Upper lobe of right lung (tissue), 1 donor: ENCODE data around the gene PLA2G4D. TPM values are rescaled to one million over a fixed set of nuclear protein-coding genes. Genes with fewer than 3 reads are reported as not detected.

Source experiments
- ATAC-seq: fragments of 200-7000 bp; cut with Tn5 transposase; one replicate; pipeline ENCODE4 v1.9.1; 2020; ENCODE audit warnings: mild to moderate bottlenecking, moderate library complexity
- DNase-seq: peaks from one replicate; pipeline ENCODE4 v3.0.0-alpha.2; 2020
- H3K27ac ChIP-seq: fragments of 200-600 bp; one replicate; pipeline ENCODE4 v1.8.0; 2022
- H3K27me3 ChIP-seq: fragments of 200-600 bp; one replicate; pipeline ENCODE4 v1.8.0; 2022; ENCODE audit warnings: mild to moderate bottlenecking
- H3K36me3 ChIP-seq: fragments of 200-600 bp; one replicate; pipeline ENCODE4 v1.8.0; 2022
- H3K4me1 ChIP-seq: fragments of 200-600 bp; one replicate; pipeline ENCODE4 v1.8.0; 2022
- H3K4me3 ChIP-seq: fragments of 200-600 bp; one replicate; pipeline ENCODE4 v1.8.0; 2022; ENCODE audit warnings: mild to moderate bottlenecking
- H3K9me3 ChIP-seq: fragments of 200-600 bp; one replicate; pipeline ENCODE4 v1.8.0; 2022
- CTCF ChIP-seq: fragments of 200-600 bp; IDR thresholded peaks from one replicate; pipeline ENCODE4 v1.8.0; 2022; ENCODE audit warnings: antibody characterized with exemption
- intact Hi-C: fragments of 100-400 bp; cut with DNase I; formaldehyde crosslinking; loops from one replicate; pipeline ENCODE4 v1.11.0; 2022
- total RNA-seq: library from RNA; stranded (reverse); fragmentation: NEBNext Ultra II Directional; extraction: Animal tissue kit (Norgen Biotek cat#: 25700); gene quantifications from one replicate; pipeline ENCODE4 v1.2.1, GENCODE V29; 2021
- donor health status: DM: no; HTN: yes; CAD: no; lungs with severe emphysema.

PLA2G4D gene
- total RNA-seq, 1 donor from 2014 or later, result not detected

GRCh38 chr15:42060477-42060763, 33.9 kb downstream of the PLA2G4D start:
- H3K27ac ChIP-seq, result no peak overlapping the region
- no peak for TF ChIP-seq CTCF
- intact Hi-C loops, result no loop called here
- H3K4me1 ChIP-seq, result peaks cover 13% of the 10 kb centered on the region
- H3K9me3 ChIP-seq, result no peaks in the 10 kb centered on the region
- H3K4me3 ChIP-seq, result no peak overlapping the region
- no peak for ATAC-seq
- H3K36me3 ChIP-seq, result no peaks in the 10 kb centered on the region
- no peaks in the 10 kb centered on the region for H3K27me3 ChIP-seq
- no peak for DNase-seq

GRCh38 chr15:42059661-42060476, 34.5 kb downstream of the PLA2G4D start:
- Histone ChIP-seq H3K27me3 (no peaks in the 10 kb centered on the region), H3K9me3 (no peaks in the 10 kb centered on the region), H3K36me3 (no peaks in the 10 kb centered on the region), H3K27ac (no peak overlapping the region), H3K4me1 (peaks cover 13% of the 10 kb centered on the region), H3K4me3 (no peak overlapping the region)
- TF ChIP-seq CTCF, result peak; percentile 92
- intact Hi-C loops, result loop anchor here (5.0 kb wide), 1 partner anchor 68 kb away; no protein-coding TSS in a partner anchor
- DNase-seq (peak; percentile 72), ATAC-seq (peak; percentile 43)

GRCh38 chr15:42058791-42059190, 35.6 kb downstream of the PLA2G4D start:
- Histone ChIP-seq H3K4me1 (peaks cover 13% of the 10 kb centered on the region), H3K4me3 (no peak overlapping the region), H3K36me3 (no peaks in the 10 kb centered on the region), H3K9me3 (no peaks in the 10 kb centered on the region), H3K27ac (no peak overlapping the region), H3K27me3 (no peaks in the 10 kb centered on the region)
- no peak for ATAC-seq
- intact Hi-C loops, result loop anchor here (5.0 kb wide), 1 partner anchor 66 kb away; no protein-coding TSS in a partner anchor
- no peak for TF ChIP-seq CTCF
- no peak for DNase-seq

GRCh38 chr15:42057799-42058646, 36.3 kb downstream of the PLA2G4D start:
- TF ChIP-seq CTCF, result no peak
- H3K36me3 ChIP-seq, result no peaks in the 10 kb centered on the region
- H3K4me3 ChIP-seq, result no peak overlapping the region
- ATAC-seq, result no peak
- H3K27me3 ChIP-seq, result no peaks in the 10 kb centered on the region
- peak overlapping the region; percentile 77 for H3K27ac ChIP-seq
- H3K4me1 ChIP-seq, result peaks cover 13% of the 10 kb centered on the region
- intact Hi-C loops, result loop anchor here (5.0 kb wide), 1 partner anchor 66 kb away; no protein-coding TSS in a partner anchor
- no peaks in the 10 kb centered on the region for H3K9me3 ChIP-seq
- DNase-seq, result no peak

GRCh38 chr15:42056934-42057798, 37.2 kb downstream of the PLA2G4D start:
- Histone ChIP-seq H3K27ac (peak overlapping the region; percentile 77), H3K4me3 (peak overlapping the region; percentile 12), H3K36me3 (no peaks in the 10 kb centered on the region), H3K27me3 (no peaks in the 10 kb centered on the region), H3K9me3 (no peaks in the 10 kb centered on the region), H3K4me1 (peaks cover 13% of the 10 kb centered on the region)
- peak; percentile 61 for TF ChIP-seq CTCF
- ATAC-seq, result peak; percentile 88
- intact Hi-C loops, result loop anchor here (5.0 kb wide), 1 partner anchor 65 kb away; no protein-coding TSS in a partner anchor
- peak; percentile 92 for DNase-seq
